ENCODE data around the gene MAOA. TPM values are rescaled to one million over a fixed set of nuclear protein-coding genes. Genes with fewer than 3 reads are reported as not detected.

Gene MAOA
- total RNA-seq, 1 donor from 2014 or later = 2.1 TPM

- Histone ChIP-seq H3K36me3 (ENCODE audit: control insufficient read depth, insufficient read depth, low read length) (no peaks in the 10 kb centered on the region), H3K4me3 (ENCODE audit: low read depth, low read length) (no peak overlapping the region), H3K27me3 (ENCODE audit: control insufficient read depth, insufficient read depth, low read length) (no peaks in the 10 kb centered on the region)
- no peak for DNase-seq (ENCODE audit: low read depth)
- TF ChIP-seq CTCF (IDR thresholded peaks at IDR 0.05; ENCODE audit: insufficient read depth, low read length, poor library complexity, severe bottlenecking) = no peak
Measured at GRCh38 chrX:43641691-43642090, 14.4 kb upstream of the MAOA start.

- no peak for TF ChIP-seq CTCF (IDR thresholded peaks at IDR 0.05; ENCODE audit: insufficient read depth, low read length, poor library complexity, severe bottlenecking)
- no peak overlapping the region for H3K4me3 ChIP-seq (ENCODE audit: low read depth, low read length)
- H3K36me3 ChIP-seq (ENCODE audit: control insufficient read depth, insufficient read depth, low read length) = no peaks in the 10 kb centered on the region
- no peak for DNase-seq (ENCODE audit: low read depth)
- no peaks in the 10 kb centered on the region for H3K27me3 ChIP-seq (ENCODE audit: control insufficient read depth, insufficient read depth, low read length)
Measured at GRCh38 chrX:43643201-43643600, 12.9 kb upstream of the MAOA start.

GRCh38 chrX:43643662-43644061 is 12.4 kb upstream of the MAOA start:
- no peak overlapping the region for H3K4me3 ChIP-seq (ENCODE audit: low read depth, low read length)
- no peak for DNase-seq (ENCODE audit: low read depth)

DNA sequence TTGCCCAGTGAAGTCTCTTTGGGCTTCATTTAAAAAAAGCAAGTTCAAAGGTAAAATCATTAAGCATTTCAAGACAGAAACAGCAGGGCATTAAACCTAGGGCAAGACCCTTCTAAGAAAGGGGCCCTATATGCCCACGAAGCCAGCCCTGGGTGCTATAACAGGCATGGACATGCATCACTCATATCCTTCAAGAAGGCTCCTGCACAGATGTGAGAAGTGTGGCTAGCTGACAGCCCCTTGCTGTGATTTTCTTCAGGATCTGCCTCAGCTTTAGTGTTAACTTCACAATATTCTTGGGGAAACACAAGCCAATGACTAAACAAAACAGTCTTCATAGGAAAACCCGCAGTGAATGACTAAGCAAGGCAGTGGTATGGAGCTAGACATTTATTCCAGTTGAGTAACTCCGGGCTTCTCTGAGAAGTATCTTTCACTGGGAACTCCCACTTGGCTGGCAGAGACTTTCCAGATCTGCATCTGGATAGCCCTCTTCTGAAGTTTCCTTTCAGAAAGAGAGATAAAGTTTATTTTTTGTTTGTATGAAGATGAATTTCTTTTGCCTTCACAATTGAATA is 11.9 kb upstream of the MAOA start:
- no peak for TF ChIP-seq CTCF (IDR thresholded peaks at IDR 0.05; ENCODE audit: insufficient read depth, low read length, poor library complexity, severe bottlenecking)

More at GRCh38 chrX:43643662-43644061, 12.4 kb upstream of the MAOA start:
- no peaks in the 10 kb centered on the region for H3K27me3 ChIP-seq (ENCODE audit: control insufficient read depth, insufficient read depth, low read length)
- TF ChIP-seq CTCF (IDR thresholded peaks at IDR 0.05; ENCODE audit: insufficient read depth, low read length, poor library complexity, severe bottlenecking) = no peak
- H3K36me3 ChIP-seq (ENCODE audit: control insufficient read depth, insufficient read depth, low read length) = no peaks in the 10 kb centered on the region

DNA sequence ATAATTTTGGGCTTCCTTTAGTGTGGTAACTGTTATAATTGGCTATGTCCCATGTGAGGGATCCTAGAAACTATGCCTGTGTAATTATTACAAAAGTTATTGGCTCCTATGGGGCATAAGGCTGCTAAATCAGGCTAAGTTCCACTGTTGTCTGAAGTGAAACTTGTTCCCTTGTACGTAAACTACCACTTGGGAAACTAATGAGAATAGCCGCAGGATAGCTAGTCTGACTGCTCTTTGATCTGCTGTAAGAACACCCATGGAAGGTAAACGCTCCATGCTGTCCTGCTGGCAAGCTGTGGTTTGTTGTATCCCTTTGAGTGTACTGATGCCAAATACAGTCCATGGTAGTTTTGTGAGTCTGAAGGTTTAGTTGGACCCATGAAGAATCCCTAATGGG is 9.3 kb upstream of the MAOA start:
- H3K36me3 ChIP-seq (ENCODE audit: control insufficient read depth, insufficient read depth, low read length) = no peaks in the 10 kb centered on the region
- no peak overlapping the region for H3K4me3 ChIP-seq (ENCODE audit: low read depth, low read length)
- DNase-seq (ENCODE audit: low read depth) = no peak
- H3K27me3 ChIP-seq (ENCODE audit: control insufficient read depth, insufficient read depth, low read length) = no peaks in the 10 kb centered on the region
- no peak for TF ChIP-seq CTCF (IDR thresholded peaks at IDR 0.05; ENCODE audit: insufficient read depth, low read length, poor library complexity, severe bottlenecking)

More for the DNA sequence above, 11.9 kb upstream of the MAOA start:
- DNase-seq (ENCODE audit: low read depth) = peak; percentile 65
- no peaks in the 10 kb centered on the region for H3K27me3 ChIP-seq (ENCODE audit: control insufficient read depth, insufficient read depth, low read length)
- H3K4me3 ChIP-seq (ENCODE audit: low read depth, low read length) = no peak overlapping the region
- no peaks in the 10 kb centered on the region for H3K36me3 ChIP-seq (ENCODE audit: control insufficient read depth, insufficient read depth, low read length)

Data from kidney epithelial cell (primary cell).